Mammary epithelial cell (primary cell): ENCODE results near the gene IL17D.

Experiments used
- EZH2 ChIP-seq: IDR thresholded peaks from 2 replicates; pipeline ENCODE4 v1.6.1; 2012; ENCODE audit warnings: low read length, inconsistent platforms, borderline replicate concordance
- TF ChIP-seq, protein P1 (sequence below), 2 donors: IDR thresholded peaks in 1 of 2; conservative IDR thresholded peaks in 1 of 2; 2 replicates each; pipeline ENCODE4 v1.5.1; 2011 to 2012; ENCODE audit warnings: inconsistent platforms in 2 of 2, low read length in 2 of 2, mild to moderate bottlenecking in 2 of 2, control low read depth in 1 of 2, low read depth in 1 of 2; ENCODE audit not compliant: insufficient read depth in 1 of 2; ENCODE audit errors: extremely low read depth in 1 of 2

DNA sequence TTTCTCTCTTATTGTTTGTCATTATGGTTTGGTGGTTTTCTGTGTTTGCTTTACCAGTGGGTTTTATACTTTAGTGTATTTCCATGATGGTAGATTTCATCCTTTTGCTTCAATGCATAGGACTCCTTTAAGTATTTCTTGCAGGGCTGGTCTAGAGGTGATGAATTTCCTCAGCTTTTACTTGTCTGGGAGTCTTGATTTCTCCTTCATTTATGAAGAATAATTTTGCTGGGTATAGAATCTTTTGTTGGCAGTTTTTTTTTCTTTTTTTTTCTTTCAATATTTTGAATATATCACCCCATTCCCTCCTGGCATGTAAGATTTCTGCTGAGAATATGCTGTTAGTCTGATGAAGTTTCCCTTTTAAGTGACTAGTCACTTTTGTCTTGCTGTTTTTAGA lies 50.5 kb downstream of the IL17D start:
- TF ChIP-seq, protein P1, sequence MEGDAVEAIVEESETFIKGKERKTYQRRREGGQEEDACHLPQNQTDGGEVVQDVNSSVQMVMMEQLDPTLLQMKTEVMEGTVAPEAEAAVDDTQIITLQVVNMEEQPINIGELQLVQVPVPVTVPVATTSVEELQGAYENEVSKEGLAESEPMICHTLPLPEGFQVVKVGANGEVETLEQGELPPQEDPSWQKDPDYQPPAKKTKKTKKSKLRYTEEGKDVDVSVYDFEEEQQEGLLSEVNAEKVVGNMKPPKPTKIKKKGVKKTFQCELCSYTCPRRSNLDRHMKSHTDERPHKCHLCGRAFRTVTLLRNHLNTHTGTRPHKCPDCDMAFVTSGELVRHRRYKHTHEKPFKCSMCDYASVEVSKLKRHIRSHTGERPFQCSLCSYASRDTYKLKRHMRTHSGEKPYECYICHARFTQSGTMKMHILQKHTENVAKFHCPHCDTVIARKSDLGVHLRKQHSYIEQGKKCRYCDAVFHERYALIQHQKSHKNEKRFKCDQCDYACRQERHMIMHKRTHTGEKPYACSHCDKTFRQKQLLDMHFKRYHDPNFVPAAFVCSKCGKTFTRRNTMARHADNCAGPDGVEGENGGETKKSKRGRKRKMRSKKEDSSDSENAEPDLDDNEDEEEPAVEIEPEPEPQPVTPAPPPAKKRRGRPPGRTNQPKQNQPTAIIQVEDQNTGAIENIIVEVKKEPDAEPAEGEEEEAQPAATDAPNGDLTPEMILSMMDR (conservative IDR thresholded peaks at IDR 0.05 in 1 of 2, IDR thresholded peaks at IDR 0.05 in 1 of 2; ENCODE audit: extremely low read depth in 1 of 2, insufficient read depth in 1 of 2, low read depth in 1 of 2, low read length in 2 of 2): no peak
- no peak for TF ChIP-seq EZH2
